Umbilical cord (tissue), 1 donor: ENCODE data around the gene UBA7. TPM values are rescaled to one million over a fixed set of nuclear protein-coding genes. Genes with fewer than 3 reads are reported as not detected.

Experiments used
- total RNA-seq: library from RNA; depleted of rRNA; stranded (reverse); fragments of >200 nt; gene quantifications from one replicate; pipeline ENCODE4 v1.2.3, GENCODE V29; 2014; ENCODE audit warnings: low replicate concordance; ENCODE audit not compliant: insufficient read depth

UBA7 gene
- total RNA-seq, 1 donor from 2014 or later = 40.9 TPM

Other genes starting within 250 kb of the UBA7 start
- gene APEH, start 139.6 kb downstream of the UBA7 start, total RNA-seq = 66.7 TPM
- 2.2 TPM for gene MST1, start 124.5 kb downstream of the UBA7 start, total RNA-seq
- gene RNF123, start 124.4 kb downstream of the UBA7 start, total RNA-seq = 13.7 TPM
- gene AMIGO3, start 94.3 kb downstream of the UBA7 start, total RNA-seq = 2.4 TPM
- 20.9 TPM for gene GMPPB, start 90.0 kb downstream of the UBA7 start, total RNA-seq
- 25.8 TPM for gene IP6K1, start 27.4 kb downstream of the UBA7 start, total RNA-seq
- not detected for gene CDHR4, start 14.1 kb downstream of the UBA7 start, total RNA-seq
- 7.7 TPM for gene INKA1, start 10.7 kb downstream of the UBA7 start, total RNA-seq
- not detected for gene TRAIP, start 42.6 kb upstream of the UBA7 start, total RNA-seq
- 0.72 TPM for gene CAMKV, start 56.0 kb upstream of the UBA7 start, total RNA-seq
- 14.4 TPM for gene MST1R, start 89.9 kb upstream of the UBA7 start, total RNA-seq
- 4.6 TPM for gene MON1A, start 115.9 kb upstream of the UBA7 start, total RNA-seq
- gene RBM6, start 126.2 kb upstream of the UBA7 start, total RNA-seq = 49.8 TPM